HG02852 (cell line): Measurements from ENCODE around the gene CPT2.

ENCODE experiments used
- ATAC-seq: cut with Tn5 transposase; IDR thresholded peaks from one replicate; pipeline ENCODE4 v1.9.1; 2021; ENCODE audit warnings: mild to moderate bottlenecking, moderate library complexity; ENCODE audit not compliant: unreplicated experiment

The CPT2 gene

GRCh38 chr1:53259932-53260331 lies 63.3 kb downstream of the CPT2 start:
- no peak for ATAC-seq

- ATAC-seq, result no peak
Measured at GRCh38 chr1:53260631-53261247, 64.1 kb downstream of the CPT2 start.

GRCh38 chr1:53262000-53262399 lies 65.4 kb downstream of the CPT2 start:
- ATAC-seq, result no peak
